Fibroblast of peridontal ligament (primary cell): Measurements from ENCODE around the gene MIB2.

Experiments used
- DNase-seq: peaks from one replicate; pipeline ENCODE4 v3.0.0-alpha.2; 2010; ENCODE audit errors: extremely low read depth

MIB2 gene

DNA sequence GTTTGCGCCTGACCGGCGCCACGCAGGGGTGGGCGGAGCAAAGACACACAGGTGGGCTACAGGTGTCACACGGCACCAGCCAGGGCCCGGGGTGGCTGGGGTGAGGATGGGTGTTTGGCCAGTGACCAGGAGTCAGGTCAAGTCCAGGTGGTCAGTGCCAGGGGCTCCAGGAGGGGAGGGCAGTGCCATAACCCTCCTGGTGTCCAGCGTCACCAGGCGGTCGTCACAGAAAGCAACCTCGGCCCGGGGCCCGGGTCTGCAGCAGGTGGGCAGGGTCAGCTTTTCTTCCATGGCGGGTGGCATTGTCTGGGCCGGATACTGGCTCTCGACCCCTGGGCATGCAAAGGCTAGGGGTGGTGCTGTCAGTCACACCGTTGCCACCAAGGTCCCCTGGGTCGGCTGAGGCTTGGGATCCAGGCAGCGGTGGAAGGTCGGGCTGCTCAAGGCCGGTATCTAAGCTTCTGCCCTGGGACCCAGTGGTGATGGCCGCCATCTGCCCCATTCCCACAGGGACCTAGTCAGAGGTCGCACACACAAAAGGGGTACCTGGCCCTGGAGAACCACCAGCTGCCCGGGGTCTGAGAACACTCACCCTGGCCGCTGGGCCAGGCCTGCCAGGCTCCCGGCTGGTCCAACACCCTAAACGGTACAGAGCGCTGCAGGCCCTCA lies 17.1 kb upstream of the MIB2 start:
- no peak for DNase-seq

DNA sequence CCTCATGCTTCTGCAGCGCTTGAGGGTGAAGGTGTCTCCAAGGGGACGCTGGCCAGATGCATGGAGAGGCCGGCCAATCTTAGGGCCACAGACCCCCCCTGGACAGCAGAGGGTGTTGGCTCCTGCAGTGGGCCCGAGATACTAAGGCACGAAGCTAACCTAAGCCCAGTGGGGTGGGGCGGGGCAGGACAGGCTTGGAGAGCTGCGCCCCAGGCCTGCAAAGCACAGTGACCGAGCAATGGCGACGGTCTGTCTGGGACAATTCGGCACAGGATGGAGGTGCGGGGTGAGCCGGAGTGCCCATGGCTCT lies 16.6 kb upstream of the MIB2 start:
- no peak for DNase-seq

DNA sequence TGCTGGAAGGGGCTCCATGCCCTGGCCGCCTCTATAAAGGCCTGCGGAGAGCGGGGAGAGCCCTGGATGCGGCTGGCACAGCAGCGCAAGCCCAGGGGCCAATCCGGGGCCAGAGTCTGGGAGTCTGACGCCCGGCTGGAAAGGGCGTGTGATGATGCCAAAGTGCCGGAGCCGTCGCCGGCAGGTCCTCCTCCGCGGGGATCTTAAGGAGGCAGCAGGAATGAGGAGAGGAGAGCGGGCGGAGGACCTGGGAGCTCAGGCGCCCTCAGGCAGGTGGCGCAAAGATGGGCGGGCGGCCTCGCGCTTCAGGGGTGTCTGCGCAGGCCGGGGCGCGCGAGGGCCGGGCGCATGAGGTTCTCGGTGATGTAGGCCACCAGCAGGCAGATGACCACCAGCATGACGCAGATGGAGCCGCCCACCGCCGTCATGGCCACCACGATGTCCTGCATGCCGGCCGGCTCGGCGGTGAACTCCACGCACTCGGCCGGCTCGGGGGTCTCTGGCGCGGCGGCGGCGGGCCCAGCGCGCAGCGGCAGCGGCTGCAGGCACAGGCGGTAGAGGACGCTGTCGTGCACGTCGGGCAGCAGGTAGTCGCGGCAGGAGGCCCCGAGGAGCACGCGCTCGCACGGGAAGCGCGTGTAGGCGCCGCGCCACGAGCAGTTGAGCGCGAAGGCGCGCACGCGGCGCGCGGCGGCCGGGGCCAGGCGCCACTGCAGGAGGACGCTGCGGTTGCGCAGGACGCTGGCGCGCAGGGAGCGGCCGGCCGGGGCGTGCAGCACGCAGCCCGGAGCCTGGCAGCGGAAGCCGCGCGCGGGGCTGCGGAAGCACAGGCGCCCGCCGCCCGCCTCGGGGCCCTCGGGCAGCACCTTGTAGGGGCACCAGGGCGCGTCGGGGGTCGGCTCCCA lies 16.0 kb upstream of the MIB2 start:
- DNase-seq = no peak

DNA sequence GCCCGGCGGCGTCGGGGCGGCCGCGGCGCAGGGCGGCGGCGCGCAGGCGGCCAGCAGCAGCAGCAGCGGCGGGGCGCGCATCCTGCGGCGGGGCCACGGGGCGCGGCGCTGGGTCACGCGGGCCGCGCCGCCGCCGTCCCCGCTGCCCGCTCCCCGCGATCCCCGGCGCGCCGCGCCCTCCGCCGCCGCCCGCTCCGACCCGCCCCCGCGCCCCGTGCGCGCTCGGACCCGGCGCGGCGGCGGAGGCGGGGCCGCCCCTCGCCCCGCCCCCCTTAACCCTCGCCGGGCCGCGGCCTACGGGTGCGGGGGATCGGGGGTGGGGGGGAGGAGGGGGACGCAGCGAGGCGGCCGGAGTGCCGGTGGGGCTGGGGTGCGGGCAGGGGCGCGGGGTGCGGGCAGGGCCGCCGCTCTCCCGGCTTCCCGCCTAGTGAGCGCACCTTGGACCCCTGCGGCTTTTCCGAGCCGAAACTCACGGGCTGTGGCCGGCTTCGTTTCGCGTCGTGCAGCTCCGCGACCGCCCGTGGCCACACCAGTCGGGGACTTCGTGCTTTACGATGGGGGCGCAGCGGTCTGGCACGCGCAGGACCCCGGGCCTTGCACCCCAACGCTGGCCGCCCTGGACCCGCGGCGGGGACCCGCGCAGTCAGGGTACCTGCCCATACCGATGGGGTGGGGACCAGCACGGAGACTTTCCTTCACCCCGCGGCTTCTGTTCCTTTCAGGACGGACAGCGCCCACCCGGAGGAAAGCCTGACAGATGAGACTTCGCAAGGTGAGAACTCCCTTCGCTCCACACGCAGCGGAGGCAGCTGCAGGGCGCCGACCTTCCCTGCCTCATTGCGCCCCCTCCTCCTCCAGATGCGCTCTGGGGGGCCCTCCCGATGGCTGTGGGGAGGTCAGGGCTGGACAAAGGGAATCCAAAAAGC lies 15.1 kb upstream of the MIB2 start, which contains the start of gene FNDC10:
TSS of gene FNDC10 (minus strand) at position 201 of the 926 bp plus-strand sequence. CDS start at position 81, 120 bp downstream.
- DNase-seq = no peak

DNA sequence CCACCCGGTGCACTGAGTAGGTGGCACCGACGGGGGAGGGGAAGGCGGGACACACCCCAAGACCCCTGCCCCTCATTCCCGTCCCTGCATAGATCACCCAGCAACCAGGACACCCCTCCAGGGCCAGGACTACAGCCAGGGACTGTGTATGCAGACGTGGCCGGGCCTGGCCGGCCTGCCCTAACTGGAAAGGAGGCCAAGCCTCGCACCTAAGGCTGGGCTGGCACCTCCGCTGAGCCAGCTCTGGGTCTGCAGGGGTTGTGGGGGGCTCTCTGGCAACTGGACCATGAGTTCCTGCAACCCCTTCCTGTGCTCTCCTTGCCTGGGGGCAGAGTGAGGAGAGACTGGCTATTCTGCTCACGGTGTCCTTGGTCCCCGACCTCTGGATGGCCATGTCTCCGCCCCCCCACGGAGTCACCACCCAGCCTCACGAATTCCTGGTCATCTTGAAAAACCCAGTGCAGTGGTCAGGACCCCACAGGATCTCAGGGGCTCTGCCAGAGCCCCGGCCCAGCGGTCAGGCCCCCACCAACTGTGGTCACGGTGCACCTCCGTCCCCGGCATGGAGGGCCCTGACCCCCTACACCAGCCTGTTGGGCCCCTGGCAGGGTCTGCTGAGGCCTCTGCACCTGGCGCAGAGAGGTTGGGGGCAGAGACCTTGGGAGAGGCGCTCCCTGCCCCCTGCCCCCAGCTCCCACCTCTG lies 14.3 kb upstream of the MIB2 start:
- no peak for DNase-seq

DNA sequence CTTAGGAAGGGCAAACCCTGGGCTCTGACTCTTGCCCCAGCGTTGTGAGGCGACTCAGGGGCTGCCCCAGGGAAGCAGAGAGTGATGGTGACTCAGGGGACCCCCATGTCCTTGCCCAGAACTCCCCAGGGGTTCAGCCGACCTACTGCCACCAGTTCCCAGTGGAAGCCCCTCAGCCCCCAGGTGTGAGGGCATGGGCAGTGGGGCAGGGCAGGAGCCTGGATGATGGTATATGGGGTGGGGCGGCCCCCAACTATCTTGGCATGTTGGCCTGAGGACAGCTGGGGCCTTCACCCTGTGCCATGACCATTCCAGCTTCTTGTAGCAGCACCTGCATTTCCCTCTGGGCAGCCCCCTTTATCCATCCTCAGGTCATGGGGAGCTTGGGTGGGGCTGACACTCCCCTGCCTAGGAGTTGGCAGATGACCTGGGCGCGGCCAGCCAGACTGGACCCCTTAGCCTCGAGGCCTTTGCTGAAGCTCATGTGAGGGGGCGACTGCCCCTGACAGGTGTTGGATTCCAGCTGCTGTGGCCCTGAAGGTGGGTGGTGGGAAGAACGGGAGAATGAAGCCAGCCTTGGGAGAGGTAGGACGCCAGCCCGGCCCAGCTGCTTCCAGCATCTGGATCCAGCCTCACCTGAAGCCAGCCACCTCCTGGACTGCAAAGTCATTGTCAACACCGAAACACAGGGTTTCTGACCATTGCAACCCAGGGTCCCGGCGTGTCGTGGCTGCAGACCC lies 13.6 kb upstream of the MIB2 start:
- no peak for DNase-seq

DNA sequence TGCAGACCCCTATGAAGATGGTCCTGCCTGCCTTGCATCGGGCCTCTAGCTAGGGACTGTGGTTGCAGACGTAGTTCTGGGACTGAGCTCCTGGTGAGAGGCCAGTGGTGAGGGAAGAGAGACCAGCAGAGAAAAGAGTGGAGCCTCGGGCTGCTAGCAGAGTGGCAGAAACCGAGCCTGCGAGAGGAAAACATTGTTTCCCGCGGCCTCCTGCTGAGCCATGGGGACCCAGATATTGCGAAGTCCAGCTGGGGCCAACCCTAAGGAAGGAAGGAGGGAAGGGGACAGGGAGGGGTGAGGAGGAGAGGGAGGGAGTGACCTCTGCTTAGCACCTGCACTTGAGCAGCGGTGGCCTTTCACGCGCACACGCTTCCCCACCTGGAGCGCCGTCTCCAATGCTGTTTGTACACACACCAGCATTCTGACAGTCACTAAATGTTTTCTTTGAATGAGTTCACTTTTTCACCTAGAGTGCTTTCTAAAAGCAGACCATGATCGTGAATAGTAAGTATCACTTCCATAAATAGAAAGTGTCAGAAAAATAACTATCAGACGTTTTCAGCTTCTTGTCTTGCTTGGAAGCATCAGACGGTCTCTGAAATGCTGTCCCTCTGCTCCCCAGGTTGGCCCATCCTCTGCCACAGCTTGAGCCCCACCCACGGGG lies 12.9 kb upstream of the MIB2 start:
- DNase-seq = no peak

DNA sequence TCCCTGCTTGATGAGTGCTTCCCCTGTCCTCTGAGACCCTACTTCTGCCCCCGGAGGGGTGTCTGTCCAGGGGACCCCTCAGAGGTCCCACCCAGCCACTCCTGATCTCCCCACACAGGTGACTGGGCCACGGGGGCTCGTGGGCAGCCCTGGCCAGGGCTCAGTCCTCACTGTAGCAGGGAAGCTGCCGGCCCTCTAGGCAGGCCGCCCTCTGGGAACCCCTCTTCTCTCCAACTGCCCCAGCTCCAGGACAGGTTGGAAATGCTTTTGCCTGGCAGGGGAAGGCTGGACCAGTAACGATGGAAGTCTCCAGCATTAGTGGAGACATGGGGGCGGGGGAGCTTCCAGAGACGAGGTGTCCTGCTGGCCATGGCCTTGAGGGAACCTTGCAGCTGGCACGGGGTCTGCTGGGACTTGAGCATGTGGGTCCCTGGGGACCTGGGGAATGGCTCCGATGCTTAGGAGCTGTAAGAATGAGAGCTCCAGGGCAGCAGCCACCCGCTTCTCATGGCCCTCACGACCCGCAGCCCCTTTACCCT lies 12.3 kb upstream of the MIB2 start:
- DNase-seq = no peak

DNA sequence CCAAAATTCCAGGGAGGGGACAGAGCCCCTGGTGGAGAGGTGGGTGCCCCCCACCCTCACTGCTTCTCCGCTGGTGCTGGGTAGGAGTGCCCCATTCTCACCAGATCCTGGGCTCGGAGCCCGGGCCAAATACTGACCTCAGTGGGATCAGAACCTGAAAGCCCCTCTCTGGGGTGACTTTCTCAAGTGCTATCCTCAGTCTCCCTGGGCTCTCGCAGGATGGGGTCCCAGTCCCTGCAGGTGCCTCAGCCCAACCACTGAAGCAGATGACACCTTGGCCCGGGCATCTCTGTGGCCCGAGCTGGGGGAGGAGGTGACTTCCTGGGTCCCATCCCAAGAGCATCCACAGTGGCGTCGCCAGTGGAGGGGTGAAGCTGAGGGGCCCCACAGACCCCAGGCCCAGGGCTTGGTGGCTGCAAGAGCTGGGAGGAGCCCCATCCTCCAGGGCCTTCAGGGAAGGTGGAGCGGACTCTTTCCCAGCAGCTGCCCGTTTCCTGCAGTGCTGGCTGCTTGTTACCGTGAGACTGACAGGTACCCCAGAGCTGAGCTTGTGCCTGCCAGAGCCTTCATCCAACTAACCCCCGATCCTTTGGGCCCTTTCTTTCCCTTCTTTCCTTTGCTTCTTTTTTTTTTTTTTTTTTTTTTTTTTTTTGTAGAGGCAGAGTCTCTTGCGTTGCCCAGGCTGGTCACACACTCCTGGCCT lies 11.5 kb upstream of the MIB2 start:
- DNase-seq = no peak

DNA sequence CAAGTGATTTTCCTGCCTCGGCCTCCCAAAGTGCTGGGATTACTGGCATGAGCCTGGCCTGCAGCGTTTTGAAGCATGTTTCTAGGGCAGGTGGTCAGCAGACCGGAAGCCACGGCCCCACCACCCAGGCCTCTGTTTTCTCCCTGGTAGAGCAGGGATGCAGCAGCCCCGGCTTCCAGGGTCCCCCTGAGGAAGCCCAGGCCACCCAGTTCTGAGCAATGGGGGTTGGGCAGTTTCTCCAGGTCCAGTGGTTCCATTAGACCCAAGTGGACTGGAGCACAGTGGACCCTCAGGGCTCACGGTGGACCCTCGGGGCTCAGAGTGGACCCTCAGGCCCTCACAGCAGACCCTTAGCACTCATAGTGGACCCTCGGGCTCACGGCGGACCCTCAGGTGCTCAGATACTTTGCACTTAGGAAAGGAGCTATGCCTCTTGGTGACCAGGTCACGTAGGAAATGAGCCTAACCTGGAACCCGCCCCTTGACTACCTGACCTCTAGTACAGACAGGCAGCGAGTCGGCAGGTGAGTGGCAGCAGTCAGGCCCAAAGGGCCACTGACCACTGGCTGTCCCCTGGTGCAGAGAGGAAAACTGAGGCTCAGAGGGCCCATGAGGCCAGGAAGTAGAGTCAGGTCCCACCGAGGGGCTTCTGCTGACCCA lies 10.8 kb upstream of the MIB2 start:
- no peak for DNase-seq

DNA sequence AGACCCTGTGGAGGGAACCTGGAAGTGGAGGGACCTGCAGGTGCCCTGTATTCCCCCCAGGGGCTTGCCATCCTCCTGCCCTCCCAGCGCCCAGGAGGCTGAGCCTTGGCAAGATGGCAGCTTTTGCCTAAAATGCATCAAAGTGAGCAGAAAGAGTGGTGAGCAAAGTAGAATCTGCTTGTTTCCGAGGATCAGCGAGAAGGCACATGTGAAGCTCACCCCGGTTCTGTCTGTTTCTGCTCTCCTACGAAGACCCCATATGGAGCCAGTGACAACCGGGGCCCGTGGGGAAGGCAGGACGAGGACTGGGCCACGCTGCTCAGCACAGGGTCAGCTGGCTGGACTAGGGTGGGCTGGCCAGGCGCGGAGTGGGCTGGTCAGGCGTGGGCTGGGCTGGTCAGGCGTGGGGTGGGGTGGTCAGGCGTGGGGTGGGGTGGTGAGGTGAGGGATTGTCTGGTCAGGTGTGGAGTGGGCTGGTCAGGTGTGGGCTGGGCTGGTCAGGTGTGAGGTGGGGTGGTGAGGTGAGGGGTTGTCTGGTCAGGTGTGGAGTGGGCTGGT lies 10.2 kb upstream of the MIB2 start:
- no peak for DNase-seq

DNA sequence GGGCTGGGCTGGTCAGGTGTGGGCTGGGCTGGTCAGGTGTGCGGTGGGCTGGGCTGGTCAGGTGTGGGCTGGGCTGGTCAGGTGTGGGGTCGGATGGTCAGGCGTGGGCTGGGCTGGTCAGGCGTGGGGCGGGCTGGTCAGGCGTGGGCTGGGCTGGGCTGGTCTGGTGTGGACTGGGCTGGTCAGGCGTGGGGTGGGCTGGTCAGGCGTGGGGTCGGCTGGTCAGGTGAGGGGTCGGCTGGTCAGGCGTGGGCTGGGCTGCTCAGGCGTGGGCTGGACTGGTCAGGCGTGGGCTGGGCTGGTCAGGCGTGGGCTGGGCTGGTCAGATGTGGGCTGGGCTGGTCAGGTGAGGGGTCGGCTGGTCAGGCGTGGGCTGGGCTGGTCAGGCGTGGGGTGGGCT lies 9.6 kb upstream of the MIB2 start:
- no peak for DNase-seq

DNA sequence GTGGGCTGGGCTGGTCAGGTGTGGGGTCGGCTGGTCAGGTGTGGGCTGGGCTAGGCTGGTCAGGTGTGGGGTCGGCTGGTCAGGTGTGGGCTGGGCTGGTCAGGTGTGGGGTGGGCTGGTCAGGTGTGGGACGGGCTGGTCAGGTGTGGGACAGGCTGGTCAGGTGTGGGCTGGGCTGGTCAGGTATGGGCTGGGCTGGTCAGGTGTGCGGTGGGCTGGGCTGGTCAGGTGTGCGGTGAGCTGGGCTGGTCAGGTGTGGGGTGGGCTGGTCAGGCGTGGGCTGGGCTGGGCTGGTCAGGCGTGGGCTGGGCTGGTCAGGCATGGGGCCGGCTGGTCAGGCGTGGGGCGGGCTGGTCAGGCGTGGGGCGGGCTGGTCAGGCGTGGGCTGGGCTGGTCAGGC lies 9.1 kb upstream of the MIB2 start:
- DNase-seq = no peak

DNA sequence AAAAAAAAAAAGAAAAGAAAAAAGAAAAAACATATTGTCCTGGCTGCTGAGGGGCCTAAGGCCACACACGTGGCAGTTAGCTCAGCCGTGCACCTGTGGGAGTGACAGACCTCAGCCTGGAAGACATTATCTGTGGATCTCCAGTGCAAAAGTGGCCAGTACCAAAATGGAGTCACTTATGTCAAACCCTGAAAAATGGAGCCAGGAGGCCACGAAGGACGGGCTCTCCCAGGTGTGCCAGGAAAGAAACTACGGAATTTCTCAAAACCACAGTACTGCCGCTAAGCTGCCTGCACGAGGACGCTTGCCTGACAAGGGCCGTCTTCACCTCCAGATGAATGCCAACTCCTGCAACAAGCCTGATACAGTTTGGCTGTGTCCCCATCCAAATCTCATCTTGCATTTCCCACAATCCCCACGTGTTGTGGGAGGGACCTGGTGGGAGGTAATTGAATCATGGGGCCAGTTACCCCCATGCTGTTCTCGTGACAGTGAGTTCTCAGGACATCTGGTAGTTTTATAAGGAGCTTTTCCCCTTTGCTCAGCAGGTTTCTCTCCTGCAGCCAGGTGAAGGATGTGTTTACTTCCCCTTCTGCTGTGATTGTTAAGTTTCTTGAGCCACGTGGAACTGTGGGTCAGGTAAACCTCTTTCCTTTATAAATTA lies 5.3 kb upstream of the MIB2 start:
- DNase-seq = no peak

DNA sequence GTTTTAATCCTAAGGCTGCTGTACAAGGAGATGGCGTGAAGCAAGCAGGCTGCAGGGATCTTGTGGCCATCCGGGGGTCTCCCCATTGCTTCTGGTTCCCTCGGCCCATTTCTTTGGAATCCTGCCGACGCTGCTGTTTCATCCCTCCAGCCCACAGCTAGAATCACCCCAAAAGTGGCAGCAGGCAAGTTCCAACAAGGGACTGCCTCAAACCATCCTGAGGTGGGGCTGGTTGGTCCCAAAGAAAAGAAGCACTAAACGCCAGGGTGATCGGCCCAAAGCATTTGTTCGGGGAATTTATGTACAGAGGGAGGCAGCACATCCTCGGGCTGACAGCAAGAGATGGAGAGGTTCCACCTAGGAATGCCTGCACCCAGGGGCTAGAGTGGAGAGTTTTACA lies 4.5 kb upstream of the MIB2 start:
- no peak for DNase-seq

DNA sequence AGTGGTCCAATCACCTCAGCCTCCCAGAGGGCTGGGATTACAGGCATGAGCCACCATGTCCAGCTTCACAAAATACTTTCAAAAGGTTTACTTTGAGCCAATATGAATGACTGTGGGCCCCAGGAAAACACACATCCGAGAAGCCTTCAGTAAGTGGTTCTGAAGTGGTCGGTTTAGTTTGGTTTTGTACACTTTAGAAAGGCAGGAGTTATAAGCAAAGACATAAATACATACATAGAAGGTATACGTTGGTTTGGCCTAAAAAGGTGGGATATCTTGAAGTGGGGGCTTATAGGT lies 3.2 kb upstream of the MIB2 start:
- no peak for DNase-seq

DNA sequence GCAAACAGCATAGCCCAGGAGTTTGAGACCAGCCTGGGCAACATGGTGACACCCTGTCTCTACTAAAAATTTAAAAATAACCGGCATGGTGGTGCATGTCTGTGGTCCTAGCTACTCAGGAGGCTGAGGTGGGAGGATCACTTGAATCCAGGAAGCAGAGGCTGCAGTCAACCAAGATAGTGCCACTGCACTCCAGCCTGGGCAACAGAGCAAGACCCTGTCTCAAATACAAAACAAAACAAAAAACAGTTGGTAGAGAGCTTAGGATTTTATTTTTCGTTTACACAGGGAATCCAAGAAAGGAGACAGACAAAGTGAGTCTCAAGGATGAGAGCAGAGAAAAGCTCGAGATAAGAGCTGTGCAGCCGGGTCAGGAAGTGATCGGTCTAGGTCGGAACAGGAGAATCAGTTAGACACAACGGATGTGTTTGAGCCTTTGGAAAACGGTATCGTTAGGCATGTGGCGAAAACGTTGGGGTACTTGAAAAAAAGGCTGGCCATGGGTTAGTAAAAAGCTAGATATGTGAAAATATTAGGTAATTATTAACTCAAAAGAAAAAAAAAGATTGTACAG lies 1.7 kb upstream of the MIB2 start:
- no peak for DNase-seq
